SU-DHL-6 (cell line): Measurements from ENCODE around the gene ARHGEF37.

Experiments used
- H2AFZ ChIP-seq: fragments of 200-600 bp; sonication (generic); 2 replicates; pipeline ENCODE4 v1.6.1; 2014; ENCODE audit warnings: low read depth, mild to moderate bottlenecking, moderate library complexity, mixed read lengths, antibody characterized with exemption, low read length; ENCODE audit not compliant: severe bottlenecking
- H3F3A ChIP-seq: fragments of 200-600 bp; shearing (Covaris generic); 2 replicates; pipeline ENCODE4 v1.6.0; 2016; ENCODE audit warnings: antibody characterized with exemption, mild to moderate bottlenecking; ENCODE audit not compliant: insufficient read depth
- H3K27ac ChIP-seq: fragments of 200-600 bp; sonication (generic); 2 replicates; pipeline ENCODE4 v1.5.1; 2016; ENCODE audit warnings: low read depth, mild to moderate bottlenecking, low read length, moderate library complexity, mixed read lengths
- H3K27me3 ChIP-seq: fragments of 200-600 bp; sonication (generic), shearing (Covaris generic); 2 replicates; pipeline ENCODE4 v1.6.0; 2014; ENCODE audit warnings: mild to moderate bottlenecking, low read length
- H3K36me3 ChIP-seq: fragments of 200-600 bp; sonication (generic); 2 replicates; pipeline ENCODE4 v1.6.1; 2014; ENCODE audit warnings: mild to moderate bottlenecking, low read length, mixed read lengths
- H3K4me2 ChIP-seq: fragments of 300-600, 200-600 bp; shearing (Covaris generic), sonication (generic); 2 replicates; pipeline ENCODE4 v1.6.0; 2014; ENCODE audit warnings: low read length, low read depth, mild to moderate bottlenecking; ENCODE audit not compliant: poor library complexity, severe bottlenecking
- H3K4me3 ChIP-seq: fragments of 200-600 bp; sonication (generic); 2 replicates; pipeline ENCODE4 v1.5.1; 2014; ENCODE audit warnings: antibody characterized with exemption, low read length, mild to moderate bottlenecking, mixed read lengths; ENCODE audit not compliant: insufficient read depth, poor library complexity, severe bottlenecking
- H3K79me2 ChIP-seq: fragments of 200-600 bp; sonication (generic); 2 replicates; pipeline ENCODE4 v1.6.1; 2014; ENCODE audit warnings: mild to moderate bottlenecking, low read length, moderate library complexity; ENCODE audit not compliant: insufficient read depth
- H3K9ac ChIP-seq: fragments of 200-600 bp; sonication (generic); 2 replicates; pipeline ENCODE4 v1.7.0; 2014; ENCODE audit warnings: mild to moderate bottlenecking, low read length
- H3K9me2 ChIP-seq: fragments of 200-600 bp; sonication (generic); replicated peaks from 2 replicates; pipeline ENCODE4 v1.6.1; 2014; ENCODE audit warnings: low read length; ENCODE audit not compliant: insufficient read depth
- H3K9me3 ChIP-seq: fragments of 200-600 bp; sonication (generic); 2 replicates; pipeline ENCODE4 v1.6.1; 2014; ENCODE audit warnings: low read length, mixed read lengths; ENCODE audit not compliant: insufficient read depth
- H4K20me1 ChIP-seq: fragments of 200-600 bp; sonication (generic); 2 replicates; pipeline ENCODE4 v1.6.1; 2014; ENCODE audit warnings: low read depth, mild to moderate bottlenecking, antibody characterized with exemption, low read length, moderate library complexity, mixed read lengths
- CTCF ChIP-seq: fragments of 200-600 bp; sonication (generic); IDR thresholded peaks from one replicate; pipeline ENCODE4 v1.5.1; 2017; ENCODE audit warnings: antibody characterized with exemption, mild to moderate bottlenecking, low read length, moderate library complexity; ENCODE audit not compliant: insufficient read depth, poor library complexity, severe bottlenecking
- EZH2phosphoT487 ChIP-seq: fragments of 200-600 bp; sonication (generic), shearing (Covaris generic); conservative IDR thresholded peaks from 2 replicates; pipeline ENCODE4 v1.6.1; 2018; ENCODE audit warnings: mild to moderate bottlenecking, antibody characterized with exemption, low read length, moderate library complexity, mixed read lengths

The ARHGEF37 gene

GRCh38 chr5:149572170-149572569, 9.1 kb upstream of the ARHGEF37 start:
- Histone ChIP-seq H3K27me3 (no peaks in the 10 kb centered on the region), H3K4me3 (no peak overlapping the region), H3K27ac (no peak overlapping the region), H3K36me3 (no peaks in the 10 kb centered on the region), H2AFZ (no peak overlapping the region), H3F3A (no peaks in the 10 kb centered on the region), H3K9ac (no peak overlapping the region), H3K4me2 (no peak overlapping the region), H4K20me1 (no peaks in the 10 kb centered on the region), H3K9me3 (no peaks in the 10 kb centered on the region), H3K9me2 (no peaks in the 10 kb centered on the region), H3K79me2 (no peaks in the 10 kb centered on the region)
- TF ChIP-seq CTCF (no peak), EZH2phosphoT487 (no peak)

GRCh38 chr5:149572576-149573231, 8.6 kb upstream of the ARHGEF37 start:
- no peak overlapping the region for H3K4me3 ChIP-seq
- no peaks in the 10 kb centered on the region for H3F3A ChIP-seq

GRCh38 chr5:149575131-149575530, 6.2 kb upstream of the ARHGEF37 start:
- Histone ChIP-seq H3F3A (no peaks in the 10 kb centered on the region), H3K27ac (no peak overlapping the region), H3K9me3 (no peaks in the 10 kb centered on the region), H3K4me2 (no peak overlapping the region), H3K27me3 (no peaks in the 10 kb centered on the region), H3K4me3 (no peak overlapping the region), H4K20me1 (no peaks in the 10 kb centered on the region), H2AFZ (no peak overlapping the region), H3K9ac (no peak overlapping the region), H3K36me3 (no peaks in the 10 kb centered on the region), H3K9me2 (no peaks in the 10 kb centered on the region), H3K79me2 (no peaks in the 10 kb centered on the region)
- TF ChIP-seq EZH2phosphoT487 (no peak), CTCF (no peak)

More at GRCh38 chr5:149572576-149573231, 8.6 kb upstream of the ARHGEF37 start:
- Histone ChIP-seq H3K36me3 (no peaks in the 10 kb centered on the region), H2AFZ (no peak overlapping the region), H3K9me3 (no peaks in the 10 kb centered on the region), H3K4me2 (no peak overlapping the region), H3K9me2 (no peaks in the 10 kb centered on the region), H4K20me1 (no peaks in the 10 kb centered on the region), H3K27ac (no peak overlapping the region), H3K9ac (no peak overlapping the region), H3K79me2 (no peaks in the 10 kb centered on the region), H3K27me3 (no peaks in the 10 kb centered on the region)
- no peak for TF ChIP-seq EZH2phosphoT487
- no peak for TF ChIP-seq CTCF
